ENCODE results near the gene MAML3.

Gene MAML3

GRCh38 chr4:140150636-140150885, 3.4 kb downstream of the MAML3 start:
- no peak for TF ChIP-seq POU2F2 (IDR thresholded peaks at IDR 0.05; ENCODE audit: low read depth, low read length)
- TF ChIP-seq PAX5 (IDR thresholded peaks at IDR 0.05; ENCODE audit: insufficient read depth, low read length, severe bottlenecking): no peak
- TF ChIP-seq POLR2A (IDR thresholded peaks at IDR 0.05; ENCODE audit: low read depth, low read length): no peak
- no peak for TF ChIP-seq SPI1 (IDR thresholded peaks at IDR 0.05; ENCODE audit: low read depth, low read length)
- no peak for TF ChIP-seq TAF1 (IDR thresholded peaks at IDR 0.05; ENCODE audit: low read depth, low read length)
- TF ChIP-seq POLR2AphosphoS5 (IDR thresholded peaks at IDR 0.05; ENCODE audit: low read depth, low read length): no peak
- FAIRE-seq (peak; percentile 71), DNase-seq (ENCODE audit: insufficient read length, low spot score) (no peak)

- DNase-seq (ENCODE audit: insufficient read length, low spot score) (peak; percentile 9), FAIRE-seq (no peak)
- no peak for TF ChIP-seq POU2F2 (IDR thresholded peaks at IDR 0.05; ENCODE audit: low read depth, low read length)
- no peak for TF ChIP-seq POLR2A (IDR thresholded peaks at IDR 0.05; ENCODE audit: low read depth, low read length)
- TF ChIP-seq SPI1 (IDR thresholded peaks at IDR 0.05; ENCODE audit: low read depth, low read length): no peak
Measured at GRCh38 chr4:140149846-140150635, 3.9 kb downstream of the MAML3 start.

GRCh38 chr4:140144050-140144449, 9.9 kb downstream of the MAML3 start:
- TF ChIP-seq POLR2AphosphoS5 (IDR thresholded peaks at IDR 0.05; ENCODE audit: low read depth, low read length): no peak
- TF ChIP-seq POLR2A (IDR thresholded peaks at IDR 0.05; ENCODE audit: low read depth, low read length): no peak
- TF ChIP-seq PAX5 (IDR thresholded peaks at IDR 0.05; ENCODE audit: insufficient read depth, low read length, severe bottlenecking): no peak
- no peak for TF ChIP-seq POU2F2 (IDR thresholded peaks at IDR 0.05; ENCODE audit: low read depth, low read length)
- TF ChIP-seq TAF1 (IDR thresholded peaks at IDR 0.05; ENCODE audit: low read depth, low read length): no peak
- no peak for TF ChIP-seq SPI1 (IDR thresholded peaks at IDR 0.05; ENCODE audit: low read depth, low read length)
- FAIRE-seq (no peak), DNase-seq (ENCODE audit: insufficient read length, low spot score) (no peak)

- TF ChIP-seq POLR2AphosphoS5 (IDR thresholded peaks at IDR 0.05; ENCODE audit: low read depth, low read length) (no peak), POLR2A (IDR thresholded peaks at IDR 0.05; ENCODE audit: low read depth, low read length) (no peak), SPI1 (IDR thresholded peaks at IDR 0.05; ENCODE audit: low read depth, low read length) (no peak), PAX5 (IDR thresholded peaks at IDR 0.05; ENCODE audit: insufficient read depth, low read length, severe bottlenecking) (no peak)
- FAIRE-seq (no peak), DNase-seq (ENCODE audit: insufficient read length, low spot score) (no peak)
Measured at GRCh38 chr4:140141210-140141835, 12.7 kb downstream of the MAML3 start.

- DNase-seq (ENCODE audit: insufficient read length, low spot score) (no peak), FAIRE-seq (no peak)
- no peak for TF ChIP-seq POLR2AphosphoS5 (IDR thresholded peaks at IDR 0.05; ENCODE audit: low read depth, low read length)
- no peak for TF ChIP-seq POLR2A (IDR thresholded peaks at IDR 0.05; ENCODE audit: low read depth, low read length)
- TF ChIP-seq TAF1 (IDR thresholded peaks at IDR 0.05; ENCODE audit: low read depth, low read length): no peak
- no peak for TF ChIP-seq PAX5 (IDR thresholded peaks at IDR 0.05; ENCODE audit: insufficient read depth, low read length, severe bottlenecking)
- TF ChIP-seq POU2F2 (IDR thresholded peaks at IDR 0.05; ENCODE audit: low read depth, low read length): no peak
- TF ChIP-seq SPI1 (IDR thresholded peaks at IDR 0.05; ENCODE audit: low read depth, low read length): no peak
Measured at GRCh38 chr4:140140566-140140965, 13.4 kb downstream of the MAML3 start.

GRCh38 chr4:140138428-140138827, 15.6 kb downstream of the MAML3 start:
- DNase-seq (ENCODE audit: insufficient read length, low spot score) (no peak), FAIRE-seq (no peak)
- TF ChIP-seq POU2F2 (IDR thresholded peaks at IDR 0.05; ENCODE audit: low read depth, low read length) (no peak), POLR2A (IDR thresholded peaks at IDR 0.05; ENCODE audit: low read depth, low read length) (no peak), PAX5 (IDR thresholded peaks at IDR 0.05; ENCODE audit: insufficient read depth, low read length, severe bottlenecking) (no peak), SPI1 (IDR thresholded peaks at IDR 0.05; ENCODE audit: low read depth, low read length) (no peak), POLR2AphosphoS5 (IDR thresholded peaks at IDR 0.05; ENCODE audit: low read depth, low read length) (no peak), TAF1 (IDR thresholded peaks at IDR 0.05; ENCODE audit: low read depth, low read length) (no peak)

GRCh38 chr4:140137671-140138070, 16.3 kb downstream of the MAML3 start:
- DNase-seq (ENCODE audit: insufficient read length, low spot score) (no peak), FAIRE-seq (no peak)
- TF ChIP-seq POU2F2 (IDR thresholded peaks at IDR 0.05; ENCODE audit: low read depth, low read length) (no peak), TAF1 (IDR thresholded peaks at IDR 0.05; ENCODE audit: low read depth, low read length) (no peak), POLR2A (IDR thresholded peaks at IDR 0.05; ENCODE audit: low read depth, low read length) (no peak), POLR2AphosphoS5 (IDR thresholded peaks at IDR 0.05; ENCODE audit: low read depth, low read length) (no peak), SPI1 (IDR thresholded peaks at IDR 0.05; ENCODE audit: low read depth, low read length) (no peak), PAX5 (IDR thresholded peaks at IDR 0.05; ENCODE audit: insufficient read depth, low read length, severe bottlenecking) (no peak)

GRCh38 chr4:140136509-140136908, 17.5 kb downstream of the MAML3 start:
- no peak for DNase-seq (ENCODE audit: insufficient read length, low spot score)
- TF ChIP-seq SPI1 (IDR thresholded peaks at IDR 0.05; ENCODE audit: low read depth, low read length): no peak
- TF ChIP-seq TAF1 (IDR thresholded peaks at IDR 0.05; ENCODE audit: low read depth, low read length): no peak
- no peak for TF ChIP-seq POLR2A (IDR thresholded peaks at IDR 0.05; ENCODE audit: low read depth, low read length)
- TF ChIP-seq PAX5 (IDR thresholded peaks at IDR 0.05; ENCODE audit: insufficient read depth, low read length, severe bottlenecking): no peak
- FAIRE-seq: no peak

- FAIRE-seq: no peak
- no peak for TF ChIP-seq SPI1 (IDR thresholded peaks at IDR 0.05; ENCODE audit: low read depth, low read length)
- TF ChIP-seq TAF1 (IDR thresholded peaks at IDR 0.05; ENCODE audit: low read depth, low read length): no peak
- TF ChIP-seq POLR2AphosphoS5 (IDR thresholded peaks at IDR 0.05; ENCODE audit: low read depth, low read length): no peak
- TF ChIP-seq POU2F2 (IDR thresholded peaks at IDR 0.05; ENCODE audit: low read depth, low read length): no peak
- no peak for TF ChIP-seq PAX5 (IDR thresholded peaks at IDR 0.05; ENCODE audit: insufficient read depth, low read length, severe bottlenecking)
- TF ChIP-seq POLR2A (IDR thresholded peaks at IDR 0.05; ENCODE audit: low read depth, low read length): no peak
- no peak for DNase-seq (ENCODE audit: insufficient read length, low spot score)
Measured at GRCh38 chr4:140135529-140136088, 18.4 kb downstream of the MAML3 start.

All from GM12891 (cell line).